HG02852 (cell line): ENCODE results near the gene BICDL2.

Source experiments
- ATAC-seq: cut with Tn5 transposase; IDR thresholded peaks from one replicate; pipeline ENCODE4 v1.9.1; 2021; ENCODE audit warnings: mild to moderate bottlenecking, moderate library complexity; ENCODE audit not compliant: unreplicated experiment

The BICDL2 gene

GRCh38 chr16:2987286-2987685 lies 49.5 kb downstream of the BICDL2 start:
- ATAC-seq: no peak

DNA sequence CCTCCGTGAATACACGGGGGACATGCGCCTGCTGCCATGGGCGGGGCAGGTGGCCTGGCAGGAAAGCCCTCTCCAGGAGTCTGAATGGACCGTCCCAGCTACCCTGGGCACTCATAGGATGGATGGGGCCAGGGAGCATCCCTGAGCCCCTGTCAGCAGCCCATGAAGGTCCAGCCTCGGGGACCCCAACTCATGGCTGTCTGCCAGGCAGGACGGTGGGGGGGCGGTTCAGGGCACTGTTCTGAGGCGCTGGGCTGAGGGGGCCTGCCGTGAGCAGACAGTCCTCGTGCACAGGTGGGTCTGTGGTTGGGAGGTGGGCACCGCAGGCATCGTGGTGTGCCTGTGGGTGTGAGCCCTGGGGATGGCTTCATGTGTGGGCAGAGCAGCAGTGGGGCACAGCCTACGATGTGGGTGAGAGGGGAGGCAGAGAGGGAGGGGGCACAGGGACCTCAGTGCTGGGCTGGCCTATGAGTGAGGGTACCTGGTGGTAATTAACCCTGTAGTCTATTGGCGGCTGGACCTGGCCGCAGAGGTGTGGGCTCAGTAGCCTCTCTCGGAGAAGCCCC lies 50.0 kb downstream of the BICDL2 start:
- ATAC-seq: no peak

DNA sequence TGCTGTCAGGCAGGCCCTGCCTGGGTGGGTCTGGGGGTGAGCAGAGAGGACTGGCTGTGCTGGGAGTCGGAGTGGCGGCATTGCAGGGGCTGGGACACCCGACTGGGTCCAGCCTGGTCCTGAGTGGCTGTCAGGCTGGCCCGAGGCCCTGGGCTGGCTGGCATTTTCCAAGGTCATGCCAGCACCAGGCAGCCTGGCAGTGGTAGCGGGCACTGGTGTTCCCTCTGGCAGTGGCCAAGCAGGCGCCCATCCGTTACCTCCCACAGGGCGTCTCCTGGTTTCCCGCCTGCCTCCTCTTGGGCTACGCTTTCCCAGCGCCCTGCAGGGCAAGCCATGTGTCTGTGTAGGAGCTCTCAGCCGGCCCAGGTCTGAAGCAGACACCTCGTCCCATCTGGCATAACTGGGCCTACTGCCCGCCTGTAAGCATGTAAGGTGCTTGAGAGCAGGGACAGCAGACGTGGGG lies 50.8 kb downstream of the BICDL2 start:
- no peak for ATAC-seq

- no peak for ATAC-seq
These were observed 51.3 kb downstream of the BICDL2 start for GRCh38 chr16:2985462-2985861.

- ATAC-seq: no peak
These were observed 53.0 kb downstream of the BICDL2 start for GRCh38 chr16:2983706-2984136.

GRCh38 chr16:2982402-2982801 lies 54.3 kb downstream of the BICDL2 start:
- no peak for ATAC-seq

GRCh38 chr16:2981899-2982250 lies 54.9 kb downstream of the BICDL2 start:
- no peak for ATAC-seq

GRCh38 chr16:2981177-2981898 lies 55.4 kb downstream of the BICDL2 start:
- ATAC-seq: no peak

DNA sequence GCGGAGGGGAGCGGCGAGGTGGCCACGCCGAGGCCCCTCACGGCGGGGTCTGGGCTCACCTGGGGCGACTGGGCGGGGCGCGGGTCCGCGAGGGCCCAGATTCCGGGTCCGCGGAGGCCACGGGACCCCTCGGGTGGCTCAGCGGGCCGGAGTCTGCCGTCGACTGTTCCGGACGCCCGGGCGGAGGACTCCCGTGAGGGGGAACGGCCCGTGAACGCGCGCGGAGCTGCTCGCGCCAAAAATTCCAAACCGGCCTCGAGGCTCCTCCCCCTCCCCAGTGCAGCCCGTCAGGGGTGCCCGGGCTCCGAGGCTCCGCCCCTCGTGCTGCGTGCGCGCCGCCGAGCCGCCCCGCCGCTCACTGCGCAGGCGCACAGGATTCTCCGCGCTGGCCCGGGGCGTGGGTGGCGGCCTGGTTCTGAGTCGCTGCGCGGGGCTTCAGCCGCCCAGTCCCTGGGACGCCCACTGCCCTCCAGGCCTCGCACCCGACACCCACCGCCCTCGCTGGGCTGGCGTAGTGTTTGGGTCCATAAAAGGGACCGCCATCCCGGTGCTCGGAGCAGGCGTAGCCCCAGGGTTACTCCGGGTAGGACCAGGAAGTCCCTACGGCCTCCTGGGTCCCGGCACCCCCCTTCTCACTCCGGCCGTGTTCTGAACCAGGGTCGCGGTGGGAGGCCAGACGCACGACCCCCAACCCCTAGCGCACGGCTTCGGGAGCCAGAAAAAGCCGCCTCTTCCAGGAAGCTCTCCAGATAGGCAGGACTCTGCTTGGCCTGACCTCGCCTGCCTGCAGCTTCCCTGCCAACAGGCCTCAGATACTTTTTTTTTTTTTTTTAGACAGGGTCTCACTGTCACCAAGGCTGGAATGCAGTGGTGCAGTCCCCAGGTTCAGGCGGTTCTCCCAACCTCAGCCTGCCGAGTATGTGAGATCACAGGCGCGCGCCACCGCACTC lies 56.2 kb downstream of the BICDL2 start, which contains the start of gene PKMYT1:
PKMYT1 (minus strand) TSS at position 220 of the 950 bp plus-strand sequence. CDS start 789 bp downstream, outside the sequence.
- ATAC-seq: peak; percentile 66

DNA sequence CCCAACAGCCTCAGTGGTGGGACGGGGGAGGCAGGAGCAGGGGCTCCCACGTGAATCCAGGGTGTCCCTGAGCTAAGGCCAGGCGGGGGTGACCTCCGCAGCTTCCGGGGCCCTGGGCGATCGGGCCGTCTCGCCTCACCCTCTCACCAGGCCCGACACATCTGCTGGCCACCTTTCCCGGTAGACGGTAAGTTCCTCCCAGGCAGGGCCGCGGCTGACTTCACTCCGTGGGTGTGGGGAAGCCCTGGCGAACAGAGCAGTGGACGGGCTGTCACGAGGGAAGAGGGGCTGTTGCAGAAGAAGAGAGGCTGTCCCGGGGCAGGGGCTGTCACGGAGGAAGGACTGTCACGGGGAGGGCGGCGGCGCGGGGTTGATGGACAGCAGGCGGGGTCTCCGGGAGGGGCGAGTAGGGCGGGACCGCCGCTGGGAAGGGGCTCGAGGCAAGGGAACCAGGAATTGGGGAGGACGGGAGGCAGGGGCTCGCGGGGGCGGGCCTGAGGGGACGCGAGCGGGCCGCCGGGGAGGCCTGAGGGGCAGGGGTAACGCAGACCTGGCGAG lies 57.0 kb downstream of the BICDL2 start:
- no peak for ATAC-seq
